Measurements from ENCODE around the gene SCRN2. TPM values are rescaled to one million over a fixed set of nuclear protein-coding genes. Genes with fewer than 3 reads are reported as not detected.

Gene SCRN2
- total RNA-seq, 1 experiment from 2014 or later = 47.9 TPM

- TF ChIP-seq, protein P1, sequence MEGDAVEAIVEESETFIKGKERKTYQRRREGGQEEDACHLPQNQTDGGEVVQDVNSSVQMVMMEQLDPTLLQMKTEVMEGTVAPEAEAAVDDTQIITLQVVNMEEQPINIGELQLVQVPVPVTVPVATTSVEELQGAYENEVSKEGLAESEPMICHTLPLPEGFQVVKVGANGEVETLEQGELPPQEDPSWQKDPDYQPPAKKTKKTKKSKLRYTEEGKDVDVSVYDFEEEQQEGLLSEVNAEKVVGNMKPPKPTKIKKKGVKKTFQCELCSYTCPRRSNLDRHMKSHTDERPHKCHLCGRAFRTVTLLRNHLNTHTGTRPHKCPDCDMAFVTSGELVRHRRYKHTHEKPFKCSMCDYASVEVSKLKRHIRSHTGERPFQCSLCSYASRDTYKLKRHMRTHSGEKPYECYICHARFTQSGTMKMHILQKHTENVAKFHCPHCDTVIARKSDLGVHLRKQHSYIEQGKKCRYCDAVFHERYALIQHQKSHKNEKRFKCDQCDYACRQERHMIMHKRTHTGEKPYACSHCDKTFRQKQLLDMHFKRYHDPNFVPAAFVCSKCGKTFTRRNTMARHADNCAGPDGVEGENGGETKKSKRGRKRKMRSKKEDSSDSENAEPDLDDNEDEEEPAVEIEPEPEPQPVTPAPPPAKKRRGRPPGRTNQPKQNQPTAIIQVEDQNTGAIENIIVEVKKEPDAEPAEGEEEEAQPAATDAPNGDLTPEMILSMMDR (conservative IDR thresholded peaks at IDR 0.05; ENCODE audit: low read depth, low read length) = peak; percentile 38; the same call in 1 of the 2 replicates
- TF ChIP-seq EZH2 (IDR thresholded peaks at IDR 0.05; ENCODE audit: low read length, unreplicated experiment) (no peak), EZH2phosphoT487 (IDR thresholded peaks at IDR 0.05; ENCODE audit: borderline replicate concordance, low read length) (peak; percentile 94)
- Histone ChIP-seq H3K27me3 (ENCODE audit: low read length) (peaks cover 13% of the 10 kb centered on the region), H3K4me1 (ENCODE audit: insufficient read depth, low read length) (peaks cover 16% of the 10 kb centered on the region), H4K20me1 (ENCODE audit: low read length) (no peaks in the 10 kb centered on the region), H3K36me3 (ENCODE audit: low read depth, low read length) (no peaks in the 10 kb centered on the region), H2AFZ (ENCODE audit: low read length) (peak within 1 kb of the TSS; percentile 95), H3K9me2 (replicated peaks; ENCODE audit: low read length) (no peaks in the 10 kb centered on the region), H3F3A (ENCODE audit: low read length, unreplicated experiment) (no peaks in the 10 kb centered on the region), H3K79me2 (ENCODE audit: low read length) (peaks cover 22% of the 10 kb centered on the region), H3K27ac (ENCODE audit: low read length) (no peak within 1 kb of the TSS), H3K4me3 (ENCODE audit: low read length) (peak within 1 kb of the TSS; percentile 88), H3K9ac (ENCODE audit: low read length) (peak within 1 kb of the TSS; percentile 72), H3K4me2 (ENCODE audit: low read length) (peak within 1 kb of the TSS; percentile 98), H3K9me3 (ENCODE audit: low read length) (no peaks in the 10 kb centered on the region)
- ATAC-seq (peak; percentile 97), DNase-seq (peak; percentile 93)
- ChIA-PET POLR2A (ENCODE audit: unreplicated experiment) (interaction anchor here (0.6 kb wide), 1 partner anchor 96 kb away, joined by 9 read pairs; no protein-coding TSS in a partner anchor), CTCF (interaction anchor here (0.5 to 1.7 kb wide), 7 partner anchors 10 to 167 kb away, joined by 3 to 16 read pairs (median 6); partner anchors contain the start of genes PNPO and SCRN2)
- intact Hi-C loops (cut with micrococcal nuclease) = loop anchor here (2.0 kb wide), 1 partner anchor 14 kb away; no protein-coding TSS in a partner anchor
- BruUV-seq (replicated peaks) = TSS peak; percentile 48
Measured at GRCh38 chr17:47850692-47851573, 9.9 kb upstream of the SCRN2 start, which contains the start of gene SP6. SP6 (minus strand) TSS chr17:47851163; CDS start chr17:47848429, 2,734 bp downstream.

DNA sequence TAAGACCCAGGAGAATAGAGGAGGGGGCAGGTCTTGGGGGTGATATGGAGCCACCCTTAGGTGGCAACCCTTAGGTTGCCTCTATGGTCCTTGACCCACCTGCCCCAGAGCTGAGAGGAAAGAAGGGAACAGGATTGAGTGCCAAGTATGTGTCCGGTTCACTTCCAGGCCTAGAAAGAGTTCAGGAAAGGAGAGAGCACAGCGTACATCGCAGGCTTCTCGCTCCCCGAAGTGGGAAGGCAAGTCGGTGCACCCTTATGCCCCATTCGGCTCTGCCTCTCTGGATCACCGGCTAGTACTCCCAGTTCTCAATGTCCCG is 9.3 kb upstream of the SCRN2 start:
- intact Hi-C loops (cut with micrococcal nuclease) = loop anchor here (2.0 kb wide), 1 partner anchor 14 kb away; no protein-coding TSS in a partner anchor
- Histone ChIP-seq H3K27ac (ENCODE audit: low read length) (no peak overlapping the region), H3K9me3 (ENCODE audit: low read length) (no peaks in the 10 kb centered on the region), H2AFZ (ENCODE audit: low read length) (peak overlapping the region; percentile 95), H3K4me3 (ENCODE audit: low read length) (peak overlapping the region; percentile 88), H3F3A (ENCODE audit: low read length, unreplicated experiment) (no peaks in the 10 kb centered on the region), H3K4me1 (ENCODE audit: insufficient read depth, low read length) (peaks cover 16% of the 10 kb centered on the region), H3K36me3 (ENCODE audit: low read depth, low read length) (no peaks in the 10 kb centered on the region), H3K4me2 (ENCODE audit: low read length) (peak overlapping the region; percentile 98), H3K27me3 (ENCODE audit: low read length) (peaks cover 13% of the 10 kb centered on the region), H3K9me2 (replicated peaks; ENCODE audit: low read length) (no peaks in the 10 kb centered on the region), H3K9ac (ENCODE audit: low read length) (peak overlapping the region; percentile 72), H4K20me1 (ENCODE audit: low read length) (no peaks in the 10 kb centered on the region), H3K79me2 (ENCODE audit: low read length) (peaks cover 22% of the 10 kb centered on the region)
- BruUV-seq (replicated peaks) = no TSS peak
- DNase-seq = peak; percentile 39
- POLR2A ChIA-PET (ENCODE audit: unreplicated experiment) = no interaction called here
- ATAC-seq = peak; percentile 39
- TF ChIP-seq, protein P1 (conservative IDR thresholded peaks at IDR 0.05; ENCODE audit: low read depth, low read length) = no peak
- no peak for TF ChIP-seq EZH2 (IDR thresholded peaks at IDR 0.05; ENCODE audit: low read length, unreplicated experiment)
- no peak for TF ChIP-seq EZH2phosphoT487 (IDR thresholded peaks at IDR 0.05; ENCODE audit: borderline replicate concordance, low read length)
- CTCF ChIA-PET = interaction anchor here (0.5 to 1.7 kb wide), 6 partner anchors 9 to 167 kb away, joined by 3 to 16 read pairs (median 6); partner anchors contain the start of genes PNPO and SCRN2

Measured in PC-3 (cell line).